ENCODE data around the gene TRIM2. TPM values are rescaled to one million over a fixed set of nuclear protein-coding genes. Genes with fewer than 3 reads are reported as not detected.

Gene TRIM2
- total RNA-seq, 1 experiment from 2014 or later = 93.2 TPM

- no TSS peak for BruUV-seq (replicated peaks)
- no peak overlapping the region for H3K4me3 ChIP-seq (ENCODE audit: low read depth, low read length, poor library complexity, severe bottlenecking)
- intact Hi-C loops (cut with micrococcal nuclease; ENCODE audit: unreplicated experiment) = no loop called here
- no peak for TF ChIP-seq EZH2 (IDR thresholded peaks at IDR 0.05; ENCODE audit: borderline replicate concordance, low read depth, low read length, poor library complexity, severe bottlenecking)
- no peaks in the 10 kb centered on the region for H3K27me3 ChIP-seq (replicated peaks; ENCODE audit: insufficient read depth, low read depth, low read length, poor library complexity)
- DNase-seq (ENCODE audit: low spot score) = no peak
- H3K36me3 ChIP-seq (ENCODE audit: insufficient read depth, low read length, poor library complexity, severe bottlenecking) = no peaks in the 10 kb centered on the region
- H3K4me1 ChIP-seq (ENCODE audit: insufficient read depth, low read length, poor library complexity, severe bottlenecking) = no peaks in the 10 kb centered on the region
- no peak overlapping the region for H3K27ac ChIP-seq (ENCODE audit: low read depth, low read length, poor library complexity, severe bottlenecking)
- CTCF ChIA-PET = no interaction called here
- POLR2A ChIA-PET (ENCODE audit: low non-redundant PET) = no interaction called here
- no peaks in the 10 kb centered on the region for H3K9me3 ChIP-seq (ENCODE audit: low read depth, low read length, poor library complexity, severe bottlenecking)
These were observed 179.9 kb downstream of the TRIM2 start for GRCh38 chr4:153384160-153384559.

- no peak for TF ChIP-seq CTCF (conservative IDR thresholded peaks at IDR 0.05; ENCODE audit: low read depth, low read length)
- no peak for TF ChIP-seq EZH2 (IDR thresholded peaks at IDR 0.05; ENCODE audit: borderline replicate concordance, low read depth, low read length, poor library complexity, severe bottlenecking)
- Histone ChIP-seq H3K4me3 (ENCODE audit: low read depth, low read length, poor library complexity, severe bottlenecking) (no peak overlapping the region), H3K27me3 (replicated peaks; ENCODE audit: insufficient read depth, low read depth, low read length, poor library complexity) (no peaks in the 10 kb centered on the region), H3K9me3 (ENCODE audit: low read depth, low read length, poor library complexity, severe bottlenecking) (no peaks in the 10 kb centered on the region), H3K27ac (ENCODE audit: low read depth, low read length, poor library complexity, severe bottlenecking) (no peak overlapping the region), H3K4me1 (ENCODE audit: insufficient read depth, low read length, poor library complexity, severe bottlenecking) (no peaks in the 10 kb centered on the region), H3K36me3 (ENCODE audit: insufficient read depth, low read length, poor library complexity, severe bottlenecking) (no peaks in the 10 kb centered on the region)
- ChIA-PET CTCF (no interaction called here), POLR2A (ENCODE audit: low non-redundant PET) (no interaction called here)
- no TSS peak for BruUV-seq (replicated peaks)
- DNase-seq (ENCODE audit: low spot score) = no peak
- intact Hi-C loops (cut with micrococcal nuclease; ENCODE audit: unreplicated experiment) = no loop called here
These were observed 181.5 kb downstream of the TRIM2 start for GRCh38 chr4:153385784-153386183.

GRCh38 chr4:153387981-153388380 lies 183.7 kb downstream of the TRIM2 start:
- intact Hi-C loops (cut with micrococcal nuclease; ENCODE audit: unreplicated experiment) = no loop called here

More at GRCh38 chr4:153387981-153388380, 183.7 kb downstream of the TRIM2 start:
- TF ChIP-seq EZH2 (IDR thresholded peaks at IDR 0.05; ENCODE audit: borderline replicate concordance, low read depth, low read length, poor library complexity, severe bottlenecking) = no peak
- Histone ChIP-seq H3K27me3 (replicated peaks; ENCODE audit: insufficient read depth, low read depth, low read length, poor library complexity) (no peaks in the 10 kb centered on the region), H3K4me3 (ENCODE audit: low read depth, low read length, poor library complexity, severe bottlenecking) (no peak overlapping the region), H3K36me3 (ENCODE audit: insufficient read depth, low read length, poor library complexity, severe bottlenecking) (no peaks in the 10 kb centered on the region), H3K27ac (ENCODE audit: low read depth, low read length, poor library complexity, severe bottlenecking) (no peak overlapping the region), H3K4me1 (ENCODE audit: insufficient read depth, low read length, poor library complexity, severe bottlenecking) (no peaks in the 10 kb centered on the region), H3K9me3 (ENCODE audit: low read depth, low read length, poor library complexity, severe bottlenecking) (no peaks in the 10 kb centered on the region)
- POLR2A ChIA-PET (ENCODE audit: low non-redundant PET) = no interaction called here
- CTCF ChIA-PET = no interaction called here
- BruUV-seq (replicated peaks) = no TSS peak
- DNase-seq (ENCODE audit: low spot score) = no peak

Other genes with a start within 250 kb of the TRIM2 start
- 43.7 and 46.8 TPM in 2 replicates for gene MND1, start 140.2 kb downstream of the TRIM2 start, total RNA-seq (2021)

All from A673 (cell line).